DMS 273 (cell line): ENCODE results near the gene CELF2.
A peak's percentile ranks its signal among the peaks of the same experiment; 100 is the strongest.

Experiments
- DNase-seq: peaks from one replicate; lab custom pipeline; 2025; ENCODE audit not compliant: unreplicated experiment; lab: John Stamatoyannopoulos, UW

CELF2 gene

GRCh38 chr10:11213137-11213536 lies 195.5 kb downstream of the CELF2 start:
- peak; percentile 89 for DNase-seq

GRCh38 chr10:11214407-11214806 lies 196.7 kb downstream of the CELF2 start:
- DNase-seq, result no peak

GRCh38 chr10:11215471-11215870 lies 197.8 kb downstream of the CELF2 start:
- DNase-seq, result no peak

- no peak for DNase-seq
Observed at GRCh38 chr10:11217521-11217920, 199.8 kb downstream of the CELF2 start.

- DNase-seq, result no peak
Observed at GRCh38 chr10:11218395-11218794, 200.7 kb downstream of the CELF2 start.

GRCh38 chr10:11219431-11219830 lies 201.8 kb downstream of the CELF2 start:
- no peak for DNase-seq

- no peak for DNase-seq
Observed at GRCh38 chr10:11223081-11223480, 205.4 kb downstream of the CELF2 start.

GRCh38 chr10:11223507-11224140 lies 206.0 kb downstream of the CELF2 start:
- no peak for DNase-seq

GRCh38 chr10:11224321-11224720 lies 206.6 kb downstream of the CELF2 start:
- no peak for DNase-seq

GRCh38 chr10:11224792-11225416 lies 207.2 kb downstream of the CELF2 start:
- DNase-seq, result no peak

- DNase-seq, result peak; percentile 49
Observed at GRCh38 chr10:11225935-11226334, 208.3 kb downstream of the CELF2 start.

- DNase-seq, result no peak
Observed at GRCh38 chr10:11227103-11227502, 209.4 kb downstream of the CELF2 start.

- DNase-seq, result no peak
Observed at GRCh38 chr10:11229893-11230292, 212.2 kb downstream of the CELF2 start.

GRCh38 chr10:11230498-11231167 lies 213.0 kb downstream of the CELF2 start:
- no peak for DNase-seq

GRCh38 chr10:11231285-11231684 lies 213.6 kb downstream of the CELF2 start:
- no peak for DNase-seq

GRCh38 chr10:11232222-11232961 lies 214.7 kb downstream of the CELF2 start:
- DNase-seq, result no peak

- DNase-seq, result no peak
Observed at GRCh38 chr10:11234857-11235531, 217.3 kb downstream of the CELF2 start.

GRCh38 chr10:11235771-11236170 lies 218.1 kb downstream of the CELF2 start:
- DNase-seq, result no peak

GRCh38 chr10:11236234-11236633 lies 218.6 kb downstream of the CELF2 start:
- DNase-seq, result no peak

GRCh38 chr10:11237571-11237970 lies 219.9 kb downstream of the CELF2 start:
- no peak for DNase-seq

- DNase-seq, result peak; percentile 17
Observed at GRCh38 chr10:11238893-11239292, 221.2 kb downstream of the CELF2 start.
